GM19324 (cell line): ENCODE results near the gene USP32.

Experiments
- ATAC-seq: cut with Tn5 transposase; IDR thresholded peaks from one replicate; pipeline ENCODE4 v1.9.1; 2021; ENCODE audit warnings: mild to moderate bottlenecking, moderate library complexity; ENCODE audit not compliant: unreplicated experiment, low FRiP score

The USP32 gene

DNA sequence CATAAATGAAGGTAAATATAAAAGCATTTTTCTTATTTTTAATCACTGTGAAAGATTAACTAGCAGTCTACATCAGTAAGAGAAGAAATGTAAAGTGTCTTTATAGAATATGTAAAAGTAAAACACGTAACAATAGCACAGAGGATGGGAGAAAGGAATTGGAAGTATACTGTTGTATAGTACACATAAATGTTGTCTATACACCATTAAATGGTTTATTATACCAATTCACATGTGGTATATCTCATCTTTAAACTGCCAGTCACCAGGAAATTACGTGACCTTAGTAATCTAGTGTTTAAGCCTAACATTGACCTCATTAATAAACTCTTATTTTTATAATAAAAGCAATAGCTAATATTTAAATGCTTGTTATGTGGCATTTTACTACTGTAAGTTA is 87.4 kb downstream of the USP32 start:
- no peak for ATAC-seq

DNA sequence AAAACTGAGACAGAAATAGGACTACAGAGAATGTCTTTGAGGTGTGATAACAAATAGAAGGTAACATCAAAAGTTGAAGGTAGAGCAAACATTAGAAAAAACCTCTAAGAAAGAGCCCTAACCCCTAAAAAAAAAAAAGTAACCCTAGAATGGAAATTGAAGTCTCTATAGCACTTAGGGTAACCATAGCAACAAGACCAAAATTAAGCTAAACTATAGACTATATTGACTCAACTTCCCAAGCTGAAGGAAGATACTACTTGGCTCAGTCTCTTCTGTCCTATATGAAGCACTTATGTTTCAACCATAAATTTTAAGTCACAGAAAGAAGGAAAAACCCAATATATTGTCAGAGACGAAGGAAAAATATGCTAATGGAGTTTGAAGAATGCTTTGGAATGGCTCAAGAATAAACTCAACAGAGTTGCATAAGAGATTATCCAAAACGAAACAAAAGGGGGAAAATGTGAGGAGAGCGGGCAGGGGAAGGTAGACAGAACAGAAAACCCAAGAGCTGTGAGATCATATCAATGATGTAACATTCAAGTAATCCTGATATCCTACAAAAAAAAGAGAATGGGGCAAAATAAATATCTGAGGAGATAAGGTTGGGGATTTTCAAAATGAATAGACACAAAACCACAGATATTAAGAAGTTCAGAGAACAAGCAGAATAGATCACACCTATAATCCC is 88.4 kb downstream of the USP32 start:
- no peak for ATAC-seq

DNA sequence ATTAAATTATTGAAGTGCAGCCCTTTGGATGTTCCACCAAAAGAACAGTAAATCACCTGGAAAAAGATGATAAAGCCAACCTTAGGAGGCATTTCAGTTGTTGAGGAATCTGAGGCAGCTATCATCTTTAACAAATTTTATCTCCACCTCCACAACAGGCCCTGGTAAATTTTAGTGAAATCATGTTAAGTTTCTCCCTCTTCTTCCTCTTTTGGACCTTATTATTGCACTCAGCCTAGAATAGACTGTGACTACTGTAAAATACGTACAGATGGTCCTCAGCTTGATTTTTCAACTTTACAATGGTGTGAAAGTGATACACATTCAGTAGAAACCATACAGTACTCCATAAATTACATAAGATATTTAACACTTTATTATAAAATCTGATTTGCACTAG is 90.3 kb downstream of the USP32 start:
- no peak for ATAC-seq

DNA sequence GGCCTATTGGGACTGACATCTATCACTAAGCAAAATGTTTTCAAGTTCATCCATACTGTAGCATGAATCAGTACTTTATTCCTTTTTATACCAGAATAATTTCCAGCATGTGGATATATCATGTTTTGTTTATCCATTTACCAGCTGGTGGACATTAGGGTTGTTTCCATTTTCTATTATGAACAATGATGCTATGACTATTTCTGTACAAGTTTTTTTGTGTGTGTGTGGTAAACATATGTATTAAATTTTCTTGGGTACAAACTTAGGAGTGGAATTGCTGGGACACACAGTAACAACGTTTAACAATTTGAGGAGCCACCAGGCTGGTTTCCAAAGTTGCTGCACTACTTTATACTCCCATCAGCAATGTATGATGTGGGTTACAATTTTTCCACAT is 91.0 kb downstream of the USP32 start:
- ATAC-seq, result no peak

DNA sequence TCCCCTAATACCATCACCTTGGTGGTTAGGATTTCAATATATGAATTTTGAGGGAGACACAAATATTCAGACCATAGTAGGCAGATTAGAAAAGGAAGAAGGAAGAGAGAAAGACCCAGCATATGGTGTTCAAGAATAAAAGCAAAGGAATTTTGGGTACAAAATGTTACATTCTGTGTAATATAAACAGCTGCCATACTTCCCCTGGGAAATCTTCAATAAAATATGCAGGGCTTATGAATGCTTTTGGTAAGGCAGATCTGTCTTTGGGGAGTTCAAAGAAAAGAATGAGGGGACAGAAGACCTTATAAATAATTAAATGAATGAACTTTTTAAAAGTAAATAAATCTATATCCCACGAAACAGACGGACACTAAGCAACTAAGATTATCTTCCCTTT is 91.9 kb downstream of the USP32 start:
- ATAC-seq, result no peak

DNA sequence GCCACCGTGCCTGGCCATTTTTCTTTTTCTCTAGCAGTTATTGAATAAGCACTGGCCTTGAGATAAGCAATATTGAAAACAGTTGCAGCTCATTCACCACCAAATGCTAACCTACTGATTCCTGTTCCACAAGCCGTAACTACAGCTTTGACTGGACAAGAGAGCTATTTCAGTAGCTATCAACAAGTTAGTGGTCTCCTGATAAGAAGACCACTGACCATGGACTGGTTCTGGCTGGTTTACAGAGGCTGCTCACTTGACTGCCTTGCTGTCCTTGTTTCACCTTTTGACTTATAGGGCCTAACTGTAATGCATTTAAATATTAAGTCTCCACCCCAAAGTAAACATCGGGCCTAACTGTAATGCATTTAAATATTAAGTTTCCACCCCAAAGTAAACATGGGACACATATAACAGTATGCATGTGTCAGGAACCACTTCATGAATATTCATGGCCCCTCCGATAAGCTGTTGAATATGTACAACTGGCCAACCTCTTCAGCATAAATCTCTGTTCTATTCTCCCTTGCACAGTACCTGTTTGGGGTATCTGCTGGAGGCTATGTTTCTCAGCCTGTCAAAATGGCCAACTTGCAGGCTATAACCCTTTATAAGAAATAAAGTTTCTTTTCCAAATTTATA is 94.1 kb downstream of the USP32 start:
- ATAC-seq, result no peak

DNA sequence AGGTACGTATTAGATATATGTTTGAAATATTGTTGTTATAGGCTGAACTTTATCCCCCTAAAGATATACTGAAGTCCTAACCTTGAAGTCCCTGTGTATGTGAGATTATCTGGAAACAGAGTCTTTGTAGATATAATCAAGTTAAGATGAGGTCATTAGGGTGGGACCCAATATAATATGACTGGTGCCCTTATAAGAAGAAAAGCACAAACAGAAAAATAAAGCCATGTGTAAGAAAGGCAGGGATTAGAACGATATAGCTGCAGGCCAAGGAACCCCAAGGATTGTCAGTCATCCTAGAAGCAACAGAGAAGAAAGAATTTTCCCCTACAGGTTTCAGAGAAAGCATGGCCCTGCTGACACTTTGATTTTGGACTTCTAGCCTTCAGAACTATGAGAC is 95.8 kb downstream of the USP32 start:
- no peak for ATAC-seq

DNA sequence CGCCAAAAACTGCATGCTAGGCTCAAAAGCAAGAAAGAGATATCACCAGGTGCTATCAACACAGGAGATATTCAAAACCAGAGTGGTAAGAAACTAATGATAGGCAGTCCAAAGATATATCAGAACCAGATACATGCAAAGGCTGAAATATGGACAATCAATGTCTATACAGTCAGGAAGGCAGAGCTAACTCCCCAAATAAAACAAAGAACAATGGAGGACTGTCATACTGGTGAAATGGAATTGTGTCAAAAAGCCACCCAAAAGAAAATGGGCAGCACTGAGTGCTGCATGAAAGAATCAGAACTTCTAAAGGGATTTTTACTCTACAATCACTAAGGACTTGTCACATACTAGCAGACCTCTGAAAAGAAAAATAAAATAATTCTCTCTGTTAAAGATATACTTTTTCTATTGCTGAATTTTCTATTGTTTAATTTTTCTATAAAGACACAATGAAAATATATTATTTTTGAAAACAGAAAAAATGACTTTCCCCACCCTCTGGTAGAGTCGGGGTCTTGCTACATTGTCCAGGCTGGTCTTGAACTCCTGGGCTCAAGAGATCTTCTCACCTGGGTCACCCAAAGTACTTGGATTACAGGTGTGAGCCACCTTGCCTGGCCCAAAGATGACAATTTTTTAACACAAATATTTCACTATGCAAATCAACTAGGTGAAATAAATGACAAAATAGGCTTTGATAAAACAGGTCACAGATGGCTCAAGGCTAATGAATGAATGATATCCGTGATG is 98.2 kb downstream of the USP32 start:
- no peak for ATAC-seq

DNA sequence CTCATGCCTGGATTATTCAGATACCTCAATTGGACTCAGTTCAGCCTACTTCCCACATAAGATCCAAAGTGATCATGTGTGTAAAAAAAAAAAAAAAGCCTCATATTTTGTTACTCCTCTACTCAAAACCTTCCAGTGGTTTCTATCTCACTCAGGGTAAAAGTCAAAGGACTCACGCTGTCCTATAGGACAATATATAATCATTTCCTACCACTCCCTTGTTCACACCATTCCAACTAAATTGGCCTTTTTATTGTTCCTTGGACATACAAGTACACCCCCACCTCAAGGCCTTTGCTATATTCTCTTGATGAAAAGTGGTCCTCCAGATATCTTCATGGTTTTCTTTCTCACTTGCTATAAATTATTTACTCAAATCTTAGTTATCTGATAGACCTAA is 99.2 kb downstream of the USP32 start:
- no peak for ATAC-seq

DNA sequence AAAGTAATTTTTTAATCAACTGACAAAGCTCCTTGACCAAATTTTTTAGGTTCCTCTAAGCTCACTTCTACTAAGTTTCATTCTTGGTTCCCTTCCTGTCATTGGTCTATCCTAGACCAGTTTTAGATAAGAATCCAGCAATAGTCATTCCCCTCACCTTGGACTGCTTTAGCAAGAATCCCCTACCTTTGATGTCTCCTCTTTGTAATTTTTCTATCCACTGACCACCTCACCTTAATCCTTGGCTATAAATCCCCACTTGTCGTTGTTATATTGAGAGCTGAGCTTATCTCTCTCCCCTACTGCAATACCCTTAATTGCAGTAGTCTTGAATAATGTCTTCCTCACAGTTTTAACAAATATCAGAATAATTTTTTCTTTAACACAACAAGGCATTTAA is 107.2 kb downstream of the USP32 start:
- no peak for ATAC-seq

DNA sequence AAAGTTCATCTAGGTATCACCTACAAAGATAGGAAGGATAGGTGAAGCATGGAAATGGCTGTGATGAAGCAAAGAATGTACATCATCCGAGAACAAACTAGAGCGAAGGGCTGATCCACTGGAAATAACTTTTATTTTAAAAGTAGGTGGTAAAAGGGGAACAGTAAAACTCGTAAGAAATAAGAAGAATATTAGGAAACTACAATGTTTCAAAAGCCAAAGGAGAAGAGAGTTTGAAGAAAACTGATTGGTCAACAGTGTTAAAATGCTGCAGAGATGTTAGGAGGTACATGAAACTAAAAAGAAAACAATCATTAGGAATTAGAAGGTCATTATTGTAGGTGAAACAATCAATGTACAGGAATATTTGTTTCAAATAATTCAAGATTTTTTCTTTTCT is 108.1 kb downstream of the USP32 start:
- no peak for ATAC-seq

DNA sequence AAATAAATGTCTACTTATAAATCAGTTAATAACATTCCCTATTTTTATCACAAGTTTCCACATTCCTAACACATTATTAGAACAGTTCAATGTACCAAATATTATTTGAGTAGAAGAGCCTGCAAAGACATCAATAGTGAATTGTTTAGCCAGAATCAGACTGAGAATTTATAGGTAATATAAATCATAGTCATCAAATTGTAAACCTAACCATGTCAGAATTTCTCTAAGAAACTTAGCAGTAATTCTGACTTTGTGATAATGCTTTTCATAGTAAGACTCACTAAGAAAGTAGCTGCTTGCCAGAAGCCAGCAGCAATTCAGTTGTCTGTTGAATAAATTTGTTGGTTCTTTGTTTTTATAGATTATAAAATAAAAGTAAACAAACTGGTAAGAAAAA is 111.3 kb downstream of the USP32 start:
- ATAC-seq, result no peak

DNA sequence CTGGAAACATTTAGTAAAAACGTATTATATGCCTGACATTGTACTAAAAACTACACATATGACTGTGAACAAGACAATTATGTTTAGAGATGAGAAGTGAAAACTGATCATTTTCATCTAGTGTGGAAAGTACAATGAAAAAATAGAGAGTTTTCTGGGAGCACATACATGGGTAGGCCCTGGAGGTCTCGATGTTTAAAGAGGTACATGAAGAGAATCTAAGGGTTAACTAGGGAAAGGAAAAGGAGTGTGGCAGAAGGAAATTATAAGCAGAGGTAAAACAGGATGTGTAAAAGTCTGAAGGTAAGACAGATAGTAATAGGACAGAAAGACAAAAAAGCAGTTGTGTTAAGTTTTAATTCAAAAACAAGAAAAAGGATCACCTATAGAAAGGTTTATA is 113.7 kb downstream of the USP32 start:
- ATAC-seq, result no peak

DNA sequence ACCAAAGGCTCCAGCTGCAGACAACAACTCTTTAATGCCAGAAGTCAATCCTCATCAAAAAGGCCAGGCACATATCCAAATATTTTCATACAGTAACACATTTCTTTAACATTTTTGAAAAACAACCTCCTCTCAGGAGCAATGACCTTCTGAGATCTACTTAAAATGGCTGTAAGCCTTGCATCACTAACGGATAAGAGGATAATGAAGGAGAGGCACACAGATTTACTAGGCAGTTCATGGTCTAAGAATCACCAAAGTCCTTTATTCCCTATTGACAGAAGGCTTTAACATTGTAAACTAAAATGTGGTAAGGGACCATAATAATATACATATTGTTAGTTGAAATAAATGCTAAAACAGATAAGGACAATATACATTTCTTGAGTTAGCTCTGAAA is 114.7 kb downstream of the USP32 start:
- no peak for ATAC-seq

DNA sequence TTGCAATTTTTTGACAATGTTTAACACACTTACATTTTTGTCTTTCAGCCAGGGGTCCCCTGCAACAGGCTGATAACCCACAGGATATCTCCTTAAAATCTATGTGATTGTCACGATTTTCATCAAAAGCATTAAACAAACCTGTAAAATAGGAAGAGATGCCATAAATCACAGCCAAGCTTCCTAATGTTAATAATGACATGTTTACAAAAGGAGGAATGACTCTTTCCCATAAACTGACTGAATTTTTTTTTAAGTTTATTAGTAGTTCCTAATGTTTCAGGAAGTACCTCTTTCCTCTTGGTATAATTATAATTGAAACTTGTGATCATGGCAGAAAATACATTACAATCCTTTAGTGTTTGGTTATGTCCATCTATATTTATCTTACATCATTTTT is 122.5 kb downstream of the USP32 start:
- no peak for ATAC-seq

DNA sequence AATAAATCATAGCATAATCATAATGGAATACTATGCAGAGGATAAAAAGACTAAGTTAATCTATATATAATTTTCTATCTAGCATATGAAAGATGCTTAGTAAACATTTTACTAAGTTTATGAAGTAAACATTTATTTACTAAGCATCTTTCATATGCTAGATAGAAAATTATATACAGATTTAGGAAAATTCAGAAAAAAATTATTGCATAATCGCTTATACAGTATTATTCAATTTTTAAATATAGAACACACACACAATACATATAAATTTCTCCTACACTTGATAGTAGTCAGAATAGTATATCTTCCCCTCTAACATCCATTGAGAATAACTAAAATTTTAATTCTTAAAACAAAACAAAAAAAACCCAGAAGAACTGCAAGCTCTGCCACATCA is 131.4 kb downstream of the USP32 start:
- ATAC-seq, result no peak

DNA sequence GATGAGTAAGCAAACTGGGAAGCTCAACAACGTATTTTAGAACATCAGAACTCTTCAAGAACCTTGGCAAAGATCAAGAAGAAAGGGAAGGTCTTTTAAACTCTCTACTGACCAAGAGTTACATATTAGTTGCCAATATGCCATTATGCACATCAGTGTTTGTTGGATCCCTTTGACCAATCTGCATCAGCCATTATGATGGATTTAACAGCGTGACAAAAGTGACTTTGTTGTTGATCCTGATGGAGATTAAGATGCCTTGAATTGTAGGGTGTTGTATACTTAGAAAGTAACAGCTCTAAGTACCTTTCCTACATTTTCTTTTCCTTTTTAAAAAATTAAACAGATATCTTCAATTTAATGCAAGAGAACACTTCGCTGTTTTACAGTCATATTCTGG is 133.6 kb downstream of the USP32 start:
- no peak for ATAC-seq

DNA sequence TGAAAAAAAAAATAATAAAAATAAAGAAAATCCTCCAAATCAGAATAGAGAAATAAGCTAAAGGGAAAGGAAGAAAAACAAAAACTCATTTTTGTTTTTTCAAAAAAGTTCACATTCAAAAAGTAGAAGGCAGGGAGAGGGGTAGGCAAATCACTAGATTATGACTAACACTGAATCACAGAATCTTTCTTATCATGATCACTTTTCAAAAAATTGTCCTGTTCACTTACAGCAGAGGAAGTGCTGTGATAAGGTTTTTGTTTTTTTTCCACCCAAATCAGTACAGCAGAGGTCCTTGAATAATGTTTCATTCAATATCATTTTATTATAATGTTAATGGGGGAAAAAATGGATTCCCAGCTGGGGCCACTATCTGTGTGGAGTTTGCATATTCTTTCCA is 135.8 kb downstream of the USP32 start:
- ATAC-seq, result no peak

DNA sequence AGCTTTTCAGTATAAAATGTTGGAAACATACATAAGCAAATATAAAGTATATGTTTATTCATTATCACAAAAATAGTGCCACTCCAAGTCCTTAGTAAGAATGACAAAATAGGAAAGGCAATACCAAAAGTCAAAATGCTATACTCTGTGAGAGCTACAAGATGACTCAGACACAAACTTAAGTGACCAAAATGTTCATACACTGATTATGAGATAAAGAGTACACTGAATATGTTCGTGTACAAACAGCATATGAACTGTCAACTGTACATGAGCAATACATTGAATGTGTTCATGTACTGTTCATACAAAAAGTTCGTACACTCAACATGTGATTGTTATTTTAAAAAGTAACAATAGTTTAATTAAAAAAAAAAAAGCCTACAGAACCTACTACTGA is 138.9 kb downstream of the USP32 start:
- no peak for ATAC-seq

DNA sequence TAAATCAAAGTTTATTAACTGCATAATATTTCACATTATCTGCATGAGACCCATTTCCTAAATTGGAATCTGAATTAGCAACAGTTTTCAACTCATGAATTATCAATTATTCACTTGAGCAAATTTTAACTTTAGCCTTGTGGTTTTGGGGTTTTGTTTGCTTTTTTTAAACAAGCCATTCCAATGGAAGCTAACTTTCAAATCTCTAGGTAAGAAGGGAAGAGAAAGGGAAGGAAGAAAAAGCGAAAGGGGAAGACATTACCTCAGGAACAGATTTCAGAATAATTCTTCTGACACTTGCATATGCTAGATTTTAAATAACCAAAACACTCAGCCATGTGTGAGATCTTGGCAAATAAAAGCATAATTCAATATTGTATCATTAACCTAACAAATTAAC is 139.5 kb downstream of the USP32 start:
- no peak for ATAC-seq

DNA sequence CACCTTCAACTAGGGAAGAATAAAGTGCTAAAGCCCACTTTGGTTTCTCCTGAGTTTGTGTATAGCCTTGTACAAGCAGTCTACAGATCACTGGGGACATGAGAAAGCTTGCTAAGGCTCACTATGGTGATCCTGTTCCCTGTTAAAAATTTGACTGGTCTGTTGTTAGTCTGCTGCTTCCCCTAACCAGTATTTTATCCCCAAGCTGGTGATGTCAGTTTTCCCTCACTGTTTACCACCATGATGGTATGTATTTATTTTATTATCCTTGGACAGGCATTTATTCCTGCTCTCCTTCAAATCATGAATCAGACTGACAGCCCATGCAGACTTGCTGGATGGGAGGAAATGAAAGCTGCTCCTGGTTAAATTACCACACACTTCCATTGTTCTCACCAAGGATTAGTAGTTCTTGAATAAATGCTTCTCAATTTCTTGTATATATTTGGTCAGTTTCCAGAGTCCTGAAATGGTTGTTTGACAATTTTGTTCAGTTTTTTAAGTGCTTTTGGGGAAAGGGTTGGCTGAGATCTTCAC is 142.6 kb downstream of the USP32 start:
- no peak for ATAC-seq
